Esophagus squamous epithelium (tissue), 4 donors: Measurements from ENCODE around the gene PYGL.

Experiments used
- CTCF ChIP-seq, 6 experiments: fragments of 450-650 bp in 4 of 6; fragments of 200-600 bp in 2 of 6; sonication (generic) in 2 of 6; IDR thresholded peaks; one replicate each; pipeline ENCODE4 v1.5.1; 2016 to 2019; ENCODE audit warnings: antibody characterized with exemption in 6 of 6, mild to moderate bottlenecking in 4 of 6, moderate library complexity in 4 of 6
- POLR2A ChIP-seq, 4 donors: fragments of 450-650 bp; IDR thresholded peaks; one replicate each; pipeline ENCODE4 v1.6.1; 2017; ENCODE audit warnings: antibody characterized with exemption in 4 of 4, mild to moderate bottlenecking in 4 of 4, moderate library complexity in 3 of 4

GRCh38 chr14:50924236-50924635, 20.0 kb downstream of the PYGL start:
- TF ChIP-seq CTCF (IDR thresholded peaks at IDR 0.05) (no peak), POLR2A (IDR thresholded peaks at IDR 0.05) (no peak)
